Activated CD4-positive, alpha-beta T cell treated with anti-CD3 and anti-CD28 coated beads for 4 hours (primary cell): ENCODE measurements around the gene ARHGAP25.

Source experiments
- DNase-seq, 2 donors: peaks; one replicate each; pipeline ENCODE4 v3.0.0-alpha.2; 2020

ARHGAP25 gene

DNA sequence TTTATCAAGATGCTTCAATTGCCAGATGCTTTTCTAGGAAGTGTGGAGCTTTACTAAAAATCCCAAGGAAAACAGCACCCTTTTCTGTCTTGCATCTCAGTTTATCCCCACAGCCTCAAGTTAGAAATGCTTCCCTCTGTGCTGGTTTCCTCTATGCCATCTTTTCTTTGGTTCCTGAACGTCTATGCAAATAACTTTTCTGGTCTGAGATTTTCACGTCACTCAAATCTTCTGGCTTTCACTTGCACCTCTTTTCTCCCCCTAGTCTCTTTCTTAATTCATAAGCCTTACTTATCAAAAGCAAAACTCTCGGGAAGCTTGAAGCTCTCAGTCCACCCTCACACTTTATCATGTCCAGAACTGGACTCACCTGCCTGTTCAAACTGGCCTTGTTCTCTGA lies 33.9 kb downstream of the ARHGAP25 start:
- no peak for DNase-seq

DNA sequence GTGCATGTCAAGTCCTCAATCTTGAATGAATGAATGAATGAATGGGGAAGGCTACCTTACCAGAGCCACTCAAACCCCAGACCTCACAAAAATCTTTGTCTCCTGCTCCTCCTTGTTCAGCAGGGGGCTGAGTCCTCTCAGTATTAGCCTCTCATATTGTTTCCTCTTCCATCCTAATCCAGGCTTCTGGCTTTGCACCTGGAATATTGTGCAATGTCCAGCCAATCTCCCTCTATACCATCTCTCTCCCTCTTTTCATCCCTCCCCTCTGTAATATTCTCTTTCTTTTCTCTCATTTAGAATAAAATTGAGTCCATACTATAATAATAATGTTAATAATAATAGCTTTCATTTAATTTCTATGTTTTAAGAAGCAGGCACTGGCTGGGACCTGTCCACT lies 34.3 kb downstream of the ARHGAP25 start:
- no peak for DNase-seq

GRCh38 chr2:68769586-68770270 lies 35.1 kb downstream of the ARHGAP25 start:
- DNase-seq, result no peak

DNA sequence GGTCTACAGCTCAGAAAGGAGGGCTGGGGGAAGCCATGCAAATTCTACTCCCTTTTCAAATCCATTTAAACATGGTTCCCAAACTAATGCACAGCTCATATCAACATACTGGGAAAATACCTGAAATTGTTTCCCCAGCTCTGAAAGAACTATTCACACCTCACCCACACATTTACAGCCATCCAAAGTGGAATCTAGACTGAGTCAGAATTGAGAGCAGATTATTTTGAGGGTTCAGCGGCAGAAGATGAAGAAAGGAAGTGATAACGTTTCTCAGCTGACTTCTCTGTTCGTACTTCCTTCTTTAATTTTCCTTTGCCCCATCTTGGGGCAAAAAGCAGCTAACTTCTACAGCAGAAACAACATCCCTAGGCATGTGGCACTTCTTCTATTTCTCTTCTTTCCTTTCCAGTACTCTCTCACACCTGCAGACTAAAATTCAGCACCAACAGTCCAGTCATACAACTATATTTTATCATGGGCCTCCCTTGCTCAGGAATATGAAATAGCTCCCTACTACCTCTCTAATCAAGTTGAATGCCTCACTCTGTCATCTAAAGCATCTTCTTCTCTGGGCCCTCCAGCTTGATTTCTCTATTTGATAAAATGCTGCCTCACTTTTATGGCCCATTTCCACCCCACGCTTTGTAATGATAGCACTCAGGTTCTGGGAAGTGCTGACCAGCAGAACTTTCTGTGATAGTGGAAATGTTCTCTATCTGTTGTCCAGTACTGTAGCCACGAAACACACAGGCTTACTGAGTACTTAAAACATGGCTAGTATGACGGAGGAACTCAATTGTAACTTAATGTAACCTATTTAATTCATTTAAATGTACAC lies 35.9 kb downstream of the ARHGAP25 start:
- DNase-seq, result no peak

- DNase-seq, result no peak
Observed at GRCh38 chr2:68771211-68771751, 36.7 kb downstream of the ARHGAP25 start.

- no peak for DNase-seq
Observed at GRCh38 chr2:68772109-68772508, 37.5 kb downstream of the ARHGAP25 start.

DNA sequence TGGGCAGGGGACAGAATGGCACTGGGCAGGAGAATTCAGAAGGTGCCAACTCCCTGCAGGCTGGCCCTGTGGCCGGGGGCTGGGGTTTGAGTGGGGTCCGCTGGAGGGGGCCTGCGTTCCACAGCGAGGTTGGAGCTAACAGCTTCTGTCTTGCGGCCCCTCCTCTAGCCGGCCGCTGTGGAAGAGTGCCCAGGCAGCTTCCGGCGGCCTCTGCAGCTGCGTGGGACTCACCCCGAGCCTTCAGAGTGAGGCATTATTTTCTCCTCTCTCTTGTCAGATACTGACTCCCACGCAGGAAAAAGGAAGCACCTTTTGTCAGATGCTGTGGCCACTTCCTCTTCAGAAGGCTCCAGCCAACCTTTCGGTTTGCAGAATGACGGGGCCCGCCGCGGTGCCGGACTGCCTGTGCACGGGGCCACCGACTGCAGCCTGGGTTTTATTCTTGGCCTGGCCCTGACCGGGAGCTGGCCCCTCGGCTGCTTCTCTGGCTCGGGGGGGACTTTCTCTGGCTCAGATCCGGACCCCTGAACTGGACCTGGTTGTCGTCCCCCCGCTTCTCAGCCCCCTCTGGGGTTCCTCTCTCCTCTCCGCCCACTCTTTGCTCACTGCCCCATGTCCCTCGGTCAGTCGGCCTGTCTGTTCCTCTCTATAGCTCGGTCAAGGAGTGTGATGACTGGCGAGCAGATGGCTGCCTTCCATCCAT lies 40.1 kb downstream of the ARHGAP25 start:
- DNase-seq, result peak; percentile 49 to 63

DNA sequence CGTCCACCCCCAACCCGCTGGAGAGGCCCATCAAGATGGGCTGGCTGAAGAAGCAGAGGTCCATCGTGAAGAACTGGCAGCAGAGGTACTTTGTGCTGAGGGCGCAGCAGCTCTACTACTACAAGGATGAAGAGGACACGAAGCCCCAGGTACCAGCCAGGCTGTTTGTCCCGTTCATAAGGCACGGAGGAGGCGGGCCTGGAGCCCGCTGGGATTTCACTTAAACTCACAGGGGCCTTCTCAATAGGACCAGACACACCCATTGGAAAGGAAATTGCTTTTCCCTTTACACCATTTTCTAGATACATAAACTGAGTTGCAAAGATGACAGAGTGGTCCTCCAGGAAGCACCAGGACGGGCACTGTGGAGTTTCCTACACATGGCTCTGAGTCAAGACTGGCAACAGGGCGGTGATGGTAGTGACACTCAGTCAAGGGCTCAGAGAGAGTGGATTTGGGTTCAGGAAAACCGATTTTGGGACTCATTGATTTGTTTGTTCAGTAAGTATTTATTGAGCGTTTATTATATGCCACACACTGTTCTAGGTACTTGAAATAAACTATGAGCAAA lies 40.7 kb downstream of the ARHGAP25 start:
- no peak for DNase-seq

GRCh38 chr2:68776124-68776523 lies 41.5 kb downstream of the ARHGAP25 start:
- no peak for DNase-seq

GRCh38 chr2:68779595-68779994 lies 45.0 kb downstream of the ARHGAP25 start:
- DNase-seq, result no peak

DNA sequence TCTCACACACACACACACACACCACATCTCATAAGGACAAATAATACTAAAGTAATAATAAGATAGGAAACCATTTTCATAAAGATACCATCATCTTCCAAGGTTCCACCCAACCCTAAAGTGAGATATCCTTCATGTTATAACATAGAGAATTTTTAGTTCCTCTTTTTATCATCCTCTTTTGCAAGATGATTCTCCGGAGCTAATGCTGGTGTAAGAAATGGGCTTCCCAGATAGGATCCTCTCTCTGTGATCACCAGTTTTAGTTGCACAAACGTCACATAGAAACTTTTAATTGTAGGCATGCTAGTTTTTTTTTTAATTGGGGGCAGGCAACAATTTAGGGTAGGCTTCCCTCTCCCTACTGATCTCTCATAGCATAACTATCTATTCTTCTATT lies 49.6 kb downstream of the ARHGAP25 start:
- no peak for DNase-seq

- DNase-seq, result no peak
Observed at GRCh38 chr2:68784915-68785314, 50.3 kb downstream of the ARHGAP25 start.

DNA sequence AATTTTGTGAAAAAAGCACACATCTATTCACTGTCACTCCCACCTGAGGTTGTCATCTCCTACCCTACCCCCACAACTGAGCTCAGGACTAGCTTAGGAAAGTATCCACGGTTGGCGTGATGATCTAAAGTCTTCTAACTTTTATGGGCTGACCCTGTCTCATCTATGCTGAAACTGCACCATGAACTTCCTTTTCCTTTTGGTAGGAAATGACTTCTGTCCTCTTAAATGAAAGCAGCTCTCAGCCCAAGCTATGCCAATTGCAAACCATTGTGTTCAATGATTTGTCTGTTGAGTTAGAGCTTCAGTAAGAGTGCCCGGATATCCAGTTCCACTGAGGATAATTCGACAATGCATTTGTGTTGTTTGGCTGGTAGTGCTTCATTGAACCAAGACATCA lies 52.7 kb downstream of the ARHGAP25 start:
- DNase-seq, result no peak

- DNase-seq, result no peak
Observed at GRCh38 chr2:68789603-68790002, 55.0 kb downstream of the ARHGAP25 start.

GRCh38 chr2:68790600-68790999 lies 56.0 kb downstream of the ARHGAP25 start:
- DNase-seq, result no peak

GRCh38 chr2:68791914-68792313 lies 57.3 kb downstream of the ARHGAP25 start:
- DNase-seq, result no peak

GRCh38 chr2:68792751-68793150 lies 58.1 kb downstream of the ARHGAP25 start:
- DNase-seq, result no peak

- DNase-seq, result no peak
Observed at GRCh38 chr2:68796295-68796905, 61.8 kb downstream of the ARHGAP25 start.

GRCh38 chr2:68798569-68798968 lies 64.0 kb downstream of the ARHGAP25 start:
- DNase-seq, result no peak

- no peak for DNase-seq
Observed at GRCh38 chr2:68799140-68800026, 64.8 kb downstream of the ARHGAP25 start.

DNA sequence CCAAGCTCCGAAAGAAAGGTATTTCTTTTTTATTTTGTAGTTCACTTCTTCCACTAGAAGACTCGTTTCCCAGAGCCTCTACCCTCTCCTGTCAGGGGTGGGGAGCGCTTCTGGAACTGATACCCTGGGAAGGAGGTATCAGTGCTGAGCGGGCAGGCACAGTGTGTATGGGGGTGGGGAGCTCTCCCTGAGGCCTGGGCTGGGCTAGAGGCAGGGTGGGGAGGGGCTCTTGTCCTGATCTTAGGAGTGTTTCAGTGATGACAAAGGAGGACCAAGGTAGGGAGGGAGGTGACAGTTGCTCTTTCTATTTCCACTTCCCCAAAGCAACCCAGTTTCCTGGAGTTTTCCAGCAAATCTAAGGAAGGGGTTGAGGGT lies 65.4 kb downstream of the ARHGAP25 start:
- no peak for DNase-seq

GRCh38 chr2:68800517-68800916 lies 65.9 kb downstream of the ARHGAP25 start:
- no peak for DNase-seq
